Esophagus squamous epithelium (tissue), 4 donors: ENCODE measurements around the gene VKORC1.

ENCODE experiments used
- POLR2A ChIP-seq, 4 donors: fragments of 450-650 bp; IDR thresholded peaks; one replicate each; pipeline ENCODE4 v1.6.1; 2017; ENCODE audit warnings: antibody characterized with exemption in 4 of 4, mild to moderate bottlenecking in 4 of 4, moderate library complexity in 3 of 4
- TF ChIP-seq, protein P1 (sequence below), 6 experiments: fragments of 450-650 bp in 4 of 6; fragments of 200-600 bp in 2 of 6; sonication (generic) in 2 of 6; IDR thresholded peaks; one replicate each; pipeline ENCODE4 v1.5.1; 2016 to 2019; ENCODE audit warnings: antibody characterized with exemption in 6 of 6, mild to moderate bottlenecking in 4 of 6, moderate library complexity in 4 of 6

DNA sequence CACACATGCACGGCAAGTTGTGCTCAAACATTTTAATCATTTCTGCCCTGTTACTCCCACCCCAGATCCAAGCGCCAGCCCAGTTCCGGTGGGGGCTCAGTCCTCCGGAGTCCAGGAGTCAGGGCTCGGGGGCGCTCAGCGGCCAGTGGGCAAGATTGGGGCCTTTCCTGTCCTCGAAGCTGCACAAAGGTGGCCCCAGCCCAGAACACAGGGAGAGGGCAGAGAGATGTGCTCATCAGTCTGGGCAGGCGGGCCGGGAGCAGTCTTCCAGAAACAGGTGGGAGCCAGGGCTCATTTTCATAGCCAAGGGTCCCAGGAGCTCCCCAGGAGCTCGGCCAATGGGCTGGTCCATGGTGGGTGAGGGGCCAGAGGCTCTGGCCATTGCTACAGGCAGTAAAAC, 36.8 kb upstream of the VKORC1 start:
- no peak for TF ChIP-seq POLR2A (IDR thresholded peaks at IDR 0.05)
- TF ChIP-seq, protein P1, sequence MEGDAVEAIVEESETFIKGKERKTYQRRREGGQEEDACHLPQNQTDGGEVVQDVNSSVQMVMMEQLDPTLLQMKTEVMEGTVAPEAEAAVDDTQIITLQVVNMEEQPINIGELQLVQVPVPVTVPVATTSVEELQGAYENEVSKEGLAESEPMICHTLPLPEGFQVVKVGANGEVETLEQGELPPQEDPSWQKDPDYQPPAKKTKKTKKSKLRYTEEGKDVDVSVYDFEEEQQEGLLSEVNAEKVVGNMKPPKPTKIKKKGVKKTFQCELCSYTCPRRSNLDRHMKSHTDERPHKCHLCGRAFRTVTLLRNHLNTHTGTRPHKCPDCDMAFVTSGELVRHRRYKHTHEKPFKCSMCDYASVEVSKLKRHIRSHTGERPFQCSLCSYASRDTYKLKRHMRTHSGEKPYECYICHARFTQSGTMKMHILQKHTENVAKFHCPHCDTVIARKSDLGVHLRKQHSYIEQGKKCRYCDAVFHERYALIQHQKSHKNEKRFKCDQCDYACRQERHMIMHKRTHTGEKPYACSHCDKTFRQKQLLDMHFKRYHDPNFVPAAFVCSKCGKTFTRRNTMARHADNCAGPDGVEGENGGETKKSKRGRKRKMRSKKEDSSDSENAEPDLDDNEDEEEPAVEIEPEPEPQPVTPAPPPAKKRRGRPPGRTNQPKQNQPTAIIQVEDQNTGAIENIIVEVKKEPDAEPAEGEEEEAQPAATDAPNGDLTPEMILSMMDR (IDR thresholded peaks at IDR 0.05) = no peak
